GM21390 (cell line): ENCODE results near the gene DEFB126.
"Not testable (repeated sequence)": the region's sequence is repeated elsewhere in the genome, so short reads cannot be mapped to it uniquely, and the experiment has no call there.

ENCODE experiments used
- ATAC-seq: cut with Tn5 transposase; IDR thresholded peaks from one replicate; pipeline ENCODE4 v1.9.1; 2021; ENCODE audit not compliant: unreplicated experiment

The DEFB126 gene, protein sequence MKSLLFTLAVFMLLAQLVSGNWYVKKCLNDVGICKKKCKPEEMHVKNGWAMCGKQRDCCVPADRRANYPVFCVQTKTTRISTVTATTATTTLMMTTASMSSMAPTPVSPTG

GRCh38 chr20:142290-142689 lies at the start of gene DEFB126:
Gene DEFB126, plus strand, starts transcription at chr20:142590. Its CDS starts 39 bp downstream, at chr20:142629.
- no peak for ATAC-seq

DNA sequence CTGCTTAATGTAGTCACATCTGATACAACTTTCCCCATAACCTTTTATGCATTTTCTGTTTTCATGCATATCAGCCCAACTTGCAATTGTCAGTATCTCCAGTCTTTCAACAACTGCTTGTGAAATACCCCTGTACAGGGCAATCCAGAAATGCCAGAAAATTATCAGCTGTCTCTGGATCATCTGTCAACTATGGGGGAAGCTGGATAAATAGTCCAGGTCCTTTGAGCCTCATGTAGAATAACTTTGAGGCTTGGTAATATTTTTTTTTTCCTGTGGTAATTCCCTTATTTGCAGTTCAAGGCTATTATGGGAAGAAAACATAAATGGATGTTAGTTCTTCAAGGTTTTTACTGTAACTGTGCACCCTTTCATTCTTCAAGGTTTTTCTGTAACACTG lies 48.7 kb upstream of the DEFB126 start:
- no peak for ATAC-seq

GRCh38 chr20:95215-95614 lies 47.2 kb upstream of the DEFB126 start:
- ATAC-seq, result no peak

GRCh38 chr20:97691-98090 lies 44.7 kb upstream of the DEFB126 start:
- ATAC-seq, result not testable (repeated sequence)

- ATAC-seq, result no peak
Measured at GRCh38 chr20:101975-102374, 40.4 kb upstream of the DEFB126 start.

DNA sequence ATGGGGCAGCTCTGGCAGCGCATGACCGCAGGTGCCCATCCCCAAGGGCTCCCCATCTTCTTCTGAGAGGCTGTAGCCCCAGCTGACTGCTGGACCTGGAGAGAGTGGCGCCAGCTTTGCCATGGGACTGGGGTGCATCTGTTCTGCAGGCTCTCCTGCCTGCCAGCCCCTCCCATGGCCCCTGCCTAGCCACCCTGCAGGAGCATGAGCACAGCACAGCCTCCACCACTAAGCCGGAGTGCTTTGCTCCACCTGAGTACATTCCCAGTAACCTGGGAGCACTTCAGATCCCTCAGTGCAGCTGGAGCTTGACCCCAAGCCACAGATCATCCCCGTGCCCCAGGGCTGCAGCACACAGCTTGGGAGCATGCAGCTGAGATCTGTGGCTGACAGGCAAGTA lies 38.9 kb upstream of the DEFB126 start:
- no peak for ATAC-seq

DNA sequence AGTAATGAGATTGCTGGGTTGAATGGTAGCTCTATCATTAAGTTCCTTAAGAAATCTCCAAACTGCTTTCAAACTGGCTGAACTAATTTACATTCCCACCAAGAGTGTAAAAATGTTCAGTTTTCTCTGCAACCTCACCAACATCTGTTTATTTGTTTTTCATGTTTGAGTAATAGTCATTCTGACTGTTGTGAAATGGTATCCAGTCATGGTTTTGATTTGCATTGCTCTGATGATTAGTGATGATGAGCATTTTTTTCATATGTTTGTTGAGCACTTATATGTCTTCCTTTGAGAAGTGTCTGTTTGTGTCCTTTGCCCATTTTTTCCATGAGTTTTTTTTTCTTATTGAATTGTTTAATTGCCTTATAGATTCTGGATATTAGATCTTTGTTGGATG lies 30.0 kb upstream of the DEFB126 start:
- no peak for ATAC-seq

DNA sequence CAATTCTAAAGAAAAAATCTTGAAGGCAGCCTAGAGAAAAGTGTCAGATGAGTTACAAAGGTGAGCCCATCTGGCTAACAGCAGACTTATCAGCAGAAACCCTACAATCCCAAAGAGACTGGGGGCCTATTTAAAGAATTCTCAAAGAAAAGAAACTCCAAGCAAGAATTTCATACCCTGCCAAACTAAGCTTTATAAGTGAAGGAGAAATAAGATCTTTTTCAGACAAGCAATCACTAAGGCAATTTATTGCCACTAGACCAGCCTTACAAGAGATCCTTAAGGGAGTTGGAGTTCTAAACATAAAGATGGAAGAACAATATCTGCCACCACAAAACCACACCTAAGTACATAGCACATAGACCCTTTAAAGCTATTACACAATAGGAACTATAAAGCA lies 24.9 kb upstream of the DEFB126 start:
- no peak for ATAC-seq

DNA sequence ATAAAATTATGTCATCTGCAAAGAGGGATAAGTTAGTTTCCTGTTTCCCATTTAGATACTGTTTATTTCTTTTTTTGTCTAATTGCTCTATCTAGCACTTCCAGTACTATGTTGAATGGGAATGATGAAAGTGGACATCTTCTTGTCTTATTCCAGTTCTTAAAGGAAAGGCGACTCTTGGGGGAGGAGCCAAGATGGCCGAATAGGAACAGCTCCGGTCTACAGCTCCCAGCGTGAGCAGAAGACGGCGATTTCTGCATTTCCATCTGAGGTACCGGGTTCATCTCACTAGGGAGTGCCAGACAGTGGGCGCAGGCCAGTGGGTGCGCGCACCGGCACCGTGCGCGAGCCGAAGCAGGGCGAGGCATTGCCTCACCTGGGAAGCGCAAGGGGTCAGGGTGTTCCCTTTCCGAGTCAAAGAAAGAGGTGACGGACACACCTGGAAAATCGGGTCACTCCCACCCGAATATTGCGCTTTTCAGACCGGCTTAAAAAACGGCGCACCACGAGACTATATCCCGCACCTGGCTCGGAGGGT lies 12.5 kb upstream of the DEFB126 start:
- not testable (repeated sequence) for ATAC-seq

GRCh38 chr20:137668-138490 lies 4.5 kb upstream of the DEFB126 start:
- ATAC-seq, result no peak

DNA sequence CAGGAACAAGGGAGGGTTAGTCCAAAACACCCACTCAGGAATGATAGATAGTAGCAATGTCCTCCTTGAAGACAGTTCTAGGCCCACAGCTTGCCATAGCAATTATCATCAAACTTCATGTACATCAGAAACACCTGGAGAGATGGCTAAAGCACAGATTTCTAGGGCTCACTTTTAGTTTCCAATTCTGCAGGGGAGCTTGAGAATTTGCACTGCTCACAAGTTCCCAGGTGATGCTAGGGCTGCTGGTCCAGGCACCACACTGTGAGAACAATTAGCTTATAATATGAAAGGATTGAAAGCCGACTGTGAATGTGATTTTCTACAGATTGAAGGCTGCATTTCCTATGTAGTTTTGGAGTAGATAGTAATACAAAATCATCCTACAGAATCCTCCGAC lies 3.5 kb downstream of the DEFB126 start:
- no peak for ATAC-seq

- no peak for ATAC-seq
Measured at GRCh38 chr20:152131-152530, 9.7 kb downstream of the DEFB126 start.

DNA sequence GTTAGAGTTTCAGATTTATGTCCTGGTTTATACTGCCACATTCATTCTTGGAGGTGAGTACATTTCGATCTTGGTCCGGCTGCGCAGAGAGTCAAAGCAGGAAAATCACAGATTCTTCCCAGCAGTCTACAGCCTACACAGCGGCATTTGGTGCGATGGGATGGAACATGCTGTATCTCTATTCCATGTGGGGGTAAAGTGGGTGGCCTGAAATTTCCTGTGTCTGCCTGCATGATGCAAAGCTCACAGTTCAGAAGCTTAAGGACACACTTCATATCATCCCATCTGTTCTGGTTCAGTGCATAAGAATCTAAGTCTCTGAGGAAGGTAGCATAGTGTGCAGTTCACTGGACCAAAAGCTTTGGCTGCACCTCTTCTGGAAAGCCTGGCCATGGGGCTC lies 14.8 kb downstream of the DEFB126 start, which contains the start of gene DEFB127:
DEFB127 (plus strand) TSS at position 301 of the 400 bp plus-strand sequence; CDS start at position 392, 91 bp downstream.
- no peak for ATAC-seq

DNA sequence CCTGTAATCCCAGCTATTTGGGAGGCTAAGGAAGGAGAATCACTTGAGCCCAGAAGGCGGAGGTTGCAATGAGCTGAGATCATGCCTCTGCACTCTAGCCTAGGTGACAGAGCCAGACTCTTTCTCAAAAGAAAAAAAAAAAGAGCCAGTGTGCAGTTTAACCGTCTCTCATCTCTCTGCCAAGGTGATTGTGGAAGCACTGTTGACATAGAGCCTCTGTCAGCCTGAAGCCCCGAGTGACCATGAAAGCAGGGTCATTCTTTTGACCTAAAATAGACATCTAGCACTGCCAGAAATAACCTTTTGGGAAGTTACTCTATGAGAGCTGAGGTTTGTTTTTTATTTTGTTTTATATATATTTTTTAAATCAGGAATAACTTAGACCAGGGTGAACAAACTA lies 22.2 kb downstream of the DEFB126 start:
- no peak for ATAC-seq

- no peak for ATAC-seq
Measured at GRCh38 chr20:168876-169275, 26.5 kb downstream of the DEFB126 start.

GRCh38 chr20:184288-184687 lies 41.9 kb downstream of the DEFB126 start:
- no peak for ATAC-seq

DNA sequence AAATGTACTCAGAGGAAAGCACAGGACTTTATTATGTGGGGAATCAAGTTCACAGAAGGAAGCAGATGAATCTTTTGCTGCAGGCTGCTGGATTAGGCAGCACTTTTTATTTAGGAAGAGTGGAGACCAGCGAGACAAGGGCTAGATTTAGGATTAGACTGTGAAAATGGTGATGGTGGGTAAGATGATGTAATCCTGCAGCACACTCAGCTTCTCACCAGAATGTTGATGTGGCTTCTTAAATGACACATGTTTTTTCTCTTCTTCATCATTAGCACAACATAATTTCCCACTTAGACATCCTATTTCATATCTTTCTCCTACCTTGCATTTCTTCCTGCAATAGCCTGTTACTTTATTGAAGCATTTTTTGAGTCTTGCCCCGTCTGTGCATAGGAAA lies 45.3 kb downstream of the DEFB126 start:
- ATAC-seq, result no peak

DNA sequence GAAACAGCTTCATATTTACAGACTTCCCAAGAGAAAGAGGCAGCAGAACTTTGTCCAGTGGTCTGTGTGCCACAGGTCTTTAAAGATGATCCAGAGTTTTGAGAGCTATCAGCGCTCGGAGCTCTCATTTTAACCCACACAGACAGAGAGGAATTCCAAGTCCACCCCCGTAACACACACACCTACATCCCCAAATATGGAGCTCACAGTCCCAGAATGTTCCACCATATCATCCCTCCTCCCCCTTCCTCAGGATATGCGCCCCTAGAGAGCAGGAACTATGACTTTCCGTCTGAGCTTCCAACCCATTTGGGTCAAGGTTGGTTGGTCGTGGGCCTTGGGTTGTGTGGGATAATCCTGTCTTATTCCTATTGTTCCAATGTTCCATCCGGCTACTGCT lies 47.2 kb downstream of the DEFB126 start, which contains the start of gene DEFB128:
DEFB128 (minus strand) TSS at position 101 of the 400 bp plus-strand sequence; CDS start at position 13, 88 bp downstream.
- no peak for ATAC-seq
